Prostate gland (tissue), 2 donors: Measurements from ENCODE around the gene RAB12.

Experiments used
- CTCF ChIP-seq, 4 experiments: fragments of 200-600 bp in 2 of 4; fragments of 450-650 bp in 2 of 4; sonication (generic) in 2 of 4; IDR thresholded peaks; 1 replicate in 3 of 4; 2 replicates in 1 of 4; pipeline ENCODE4 v1.5.1; 2016 to 2019; ENCODE audit warnings: antibody characterized with exemption in 4 of 4, mild to moderate bottlenecking in 2 of 4, moderate library complexity in 2 of 4
- POLR2A ChIP-seq: fragments of 450-650 bp; IDR thresholded peaks from one replicate; pipeline ENCODE4 v1.6.1; 2016; ENCODE audit warnings: antibody characterized with exemption, mild to moderate bottlenecking
- POLR2AphosphoS5 ChIP-seq: sonication (generic); formaldehyde crosslinking; IDR thresholded peaks from one replicate; pipeline ENCODE4 v1.6.1; 2017; ENCODE audit warnings: antibody characterized with exemption

DNA sequence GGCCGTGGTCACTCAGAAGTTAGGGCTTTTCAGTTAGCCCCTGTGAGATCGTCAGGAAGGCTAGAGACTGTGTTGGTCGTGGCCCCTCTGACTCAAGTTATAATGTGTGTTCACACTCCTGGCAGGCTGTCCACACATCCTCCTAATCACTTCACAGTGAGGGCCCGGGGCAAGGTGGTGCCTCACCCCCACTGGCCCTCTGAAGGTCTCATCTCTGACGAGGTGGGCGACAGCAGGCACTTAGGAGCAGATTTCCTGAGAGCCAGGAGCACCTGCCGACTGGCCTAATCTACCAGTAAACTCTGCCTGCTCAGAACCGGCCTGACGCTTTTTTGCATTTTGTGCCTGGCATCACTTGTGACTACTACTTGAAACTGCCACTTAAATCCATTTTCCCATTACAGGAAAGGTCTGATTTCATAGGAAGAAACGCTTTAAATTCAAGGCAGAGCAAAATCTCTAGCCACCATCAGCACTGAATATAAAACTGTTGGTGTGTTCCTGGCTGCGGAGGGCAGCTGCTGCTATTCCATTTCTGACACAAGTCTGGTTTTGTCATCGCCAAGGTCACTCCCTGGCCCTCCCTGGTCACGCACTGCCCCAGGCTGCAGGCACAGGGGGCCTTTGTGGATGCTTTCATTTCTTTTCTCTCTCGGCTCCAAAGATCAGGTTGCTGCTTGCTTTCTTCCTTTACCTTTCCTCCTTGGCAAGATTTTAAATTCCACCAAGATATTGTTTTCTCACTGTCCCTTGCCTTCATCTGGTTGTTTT lies 48.0 kb downstream of the RAB12 start:
- TF ChIP-seq CTCF (IDR thresholded peaks at IDR 0.05) (no peak), POLR2A (no peak), POLR2AphosphoS5 (no peak)
